Fibroblast of lung (primary cell): ENCODE measurements around the gene NTN3.

Source experiments
- EZH2 ChIP-seq: IDR thresholded peaks from 2 replicates; pipeline ENCODE4 v1.5.1; 2012; ENCODE audit warnings: low read length, control low read depth, mild to moderate bottlenecking; ENCODE audit errors: missing control alignments
- TF ChIP-seq, protein P1 (sequence below), 2 donors: IDR thresholded peaks in 1 of 2; conservative IDR thresholded peaks in 1 of 2; 1 replicate in 1 of 2; 2 replicates in 1 of 2; pipeline ENCODE4 v1.5.1; 2011 to 2012; ENCODE audit warnings: low read length in 2 of 2, control low read depth in 1 of 2, inconsistent platforms in 1 of 2, low read depth in 1 of 2, mild to moderate bottlenecking in 1 of 2

DNA sequence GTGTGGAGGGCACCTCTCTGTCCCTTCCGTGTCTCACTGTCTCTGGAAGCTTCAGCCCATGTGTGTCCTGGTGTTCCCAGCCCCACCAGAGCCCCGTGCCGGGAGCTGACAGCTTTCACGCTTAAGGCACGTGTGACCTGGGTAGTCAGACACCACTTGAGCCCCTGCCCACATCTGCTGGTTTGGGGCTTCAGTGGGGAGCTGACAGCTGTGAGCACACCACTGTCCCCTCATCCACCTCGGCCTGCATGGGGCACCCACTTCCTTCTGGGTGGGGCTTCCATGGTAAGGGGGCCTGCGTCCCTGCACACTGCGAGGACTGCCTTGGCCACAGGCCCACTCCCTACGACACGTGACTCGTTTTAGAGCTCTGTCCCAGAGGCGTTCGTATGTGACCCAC lies 13.8 kb upstream of the NTN3 start:
- TF ChIP-seq, protein P1, sequence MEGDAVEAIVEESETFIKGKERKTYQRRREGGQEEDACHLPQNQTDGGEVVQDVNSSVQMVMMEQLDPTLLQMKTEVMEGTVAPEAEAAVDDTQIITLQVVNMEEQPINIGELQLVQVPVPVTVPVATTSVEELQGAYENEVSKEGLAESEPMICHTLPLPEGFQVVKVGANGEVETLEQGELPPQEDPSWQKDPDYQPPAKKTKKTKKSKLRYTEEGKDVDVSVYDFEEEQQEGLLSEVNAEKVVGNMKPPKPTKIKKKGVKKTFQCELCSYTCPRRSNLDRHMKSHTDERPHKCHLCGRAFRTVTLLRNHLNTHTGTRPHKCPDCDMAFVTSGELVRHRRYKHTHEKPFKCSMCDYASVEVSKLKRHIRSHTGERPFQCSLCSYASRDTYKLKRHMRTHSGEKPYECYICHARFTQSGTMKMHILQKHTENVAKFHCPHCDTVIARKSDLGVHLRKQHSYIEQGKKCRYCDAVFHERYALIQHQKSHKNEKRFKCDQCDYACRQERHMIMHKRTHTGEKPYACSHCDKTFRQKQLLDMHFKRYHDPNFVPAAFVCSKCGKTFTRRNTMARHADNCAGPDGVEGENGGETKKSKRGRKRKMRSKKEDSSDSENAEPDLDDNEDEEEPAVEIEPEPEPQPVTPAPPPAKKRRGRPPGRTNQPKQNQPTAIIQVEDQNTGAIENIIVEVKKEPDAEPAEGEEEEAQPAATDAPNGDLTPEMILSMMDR (conservative IDR thresholded peaks at IDR 0.05 in 1 of 2, IDR thresholded peaks at IDR 0.05 in 1 of 2; ENCODE audit: low read depth in 1 of 2, low read length in 2 of 2), result no peak
- no peak for TF ChIP-seq EZH2
